Activated T-cell treated with anti-CD3 and anti-CD28 coated beads, Interleukin-2, amount 50 U/mL, for 24 hours (primary cell): ENCODE data around the gene TOLLIP.
"Not testable (repeated sequence)": the region's sequence is repeated elsewhere in the genome, so short reads cannot be mapped to it uniquely, and the experiment has no call there.

Experiments used
- DNase-seq: peaks from one replicate; pipeline ENCODE4 v3.0.0-alpha.2; 2020
- H3K27ac Mint-ChIP-seq: 2 replicates; pipeline ENCODE4 v1.8.0; 2020; ENCODE audit warnings: mild to moderate bottlenecking, mixed read lengths
- H3K27me3 Mint-ChIP-seq: 2 replicates; pipeline ENCODE4 v1.8.0; 2020; ENCODE audit warnings: mixed read lengths
- H3K36me3 Mint-ChIP-seq: 2 replicates; pipeline ENCODE4 v1.8.0; 2020; ENCODE audit warnings: low read depth, mixed read lengths
- H3K4me1 Mint-ChIP-seq: 2 replicates; pipeline ENCODE4 v1.8.0; 2020; ENCODE audit warnings: low read depth, mixed read lengths
- H3K4me3 Mint-ChIP-seq: 2 replicates; pipeline ENCODE4 v1.8.0; 2020; ENCODE audit warnings: mild to moderate bottlenecking, moderate library complexity, mixed read lengths
- H3K9me3 Mint-ChIP-seq: 2 replicates; pipeline ENCODE4 v1.8.0; 2020; ENCODE audit warnings: mixed read lengths

The TOLLIP gene

DNA sequence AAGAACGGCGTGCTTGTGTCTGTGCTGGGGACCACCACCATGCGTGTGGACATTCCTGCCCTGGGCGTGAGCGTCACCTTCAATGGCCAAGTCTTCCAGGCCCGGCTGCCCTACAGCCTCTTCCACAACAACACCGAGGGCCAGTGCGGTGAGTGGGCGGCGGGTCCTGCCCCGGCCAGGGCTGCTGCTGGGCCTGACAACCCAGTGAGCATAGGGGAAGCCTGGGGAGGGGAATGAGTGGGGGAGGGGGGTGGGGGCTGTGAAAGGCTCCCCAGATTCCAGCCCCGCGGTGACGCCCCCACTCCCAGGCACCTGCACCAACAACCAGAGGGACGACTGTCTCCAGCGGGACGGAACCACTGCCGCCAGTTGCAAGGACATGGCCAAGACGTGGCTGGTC, 54.7 kb downstream of the TOLLIP start:
- Mint-ChIP-seq H3K27me3 (no peaks in the 10 kb centered on the region), H3K27ac (no peak overlapping the region), H3K36me3 (no peaks in the 10 kb centered on the region), H3K4me1 (no peaks in the 10 kb centered on the region), H3K4me3 (no peak overlapping the region), H3K9me3 (peaks cover 5% of the 10 kb centered on the region)
- DNase-seq: no peak

DNA sequence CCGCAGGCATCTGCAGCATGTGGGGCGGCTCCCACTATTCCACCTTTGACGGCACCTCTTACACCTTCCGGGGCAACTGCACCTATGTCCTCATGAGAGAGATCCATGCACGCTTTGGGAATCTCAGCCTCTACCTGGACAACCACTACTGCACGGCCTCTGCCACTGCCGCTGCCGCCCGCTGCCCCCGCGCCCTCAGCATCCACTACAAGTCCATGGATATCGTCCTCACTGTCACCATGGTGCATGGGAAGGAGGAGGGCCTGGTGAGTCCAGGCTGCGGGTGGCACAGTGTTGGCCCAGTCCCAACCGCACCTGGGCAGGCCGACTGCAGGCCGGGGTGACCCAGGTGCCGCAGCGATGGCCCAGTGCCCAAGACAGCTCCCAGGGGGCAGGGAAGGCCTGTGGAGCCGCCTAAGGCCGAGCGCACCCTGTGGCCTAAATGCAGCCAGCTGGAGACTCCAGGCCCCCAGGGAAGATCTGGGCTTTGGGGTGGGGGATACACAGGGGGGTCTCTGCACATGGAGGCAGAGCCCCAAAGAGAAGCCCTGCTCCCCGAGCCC, 55.3 kb downstream of the TOLLIP start:
- Mint-ChIP-seq H3K9me3 (peaks cover 5% of the 10 kb centered on the region), H3K36me3 (no peaks in the 10 kb centered on the region), H3K27ac (no peak overlapping the region), H3K4me3 (no peak overlapping the region), H3K4me1 (no peaks in the 10 kb centered on the region), H3K27me3 (no peaks in the 10 kb centered on the region)
- no peak for DNase-seq

DNA sequence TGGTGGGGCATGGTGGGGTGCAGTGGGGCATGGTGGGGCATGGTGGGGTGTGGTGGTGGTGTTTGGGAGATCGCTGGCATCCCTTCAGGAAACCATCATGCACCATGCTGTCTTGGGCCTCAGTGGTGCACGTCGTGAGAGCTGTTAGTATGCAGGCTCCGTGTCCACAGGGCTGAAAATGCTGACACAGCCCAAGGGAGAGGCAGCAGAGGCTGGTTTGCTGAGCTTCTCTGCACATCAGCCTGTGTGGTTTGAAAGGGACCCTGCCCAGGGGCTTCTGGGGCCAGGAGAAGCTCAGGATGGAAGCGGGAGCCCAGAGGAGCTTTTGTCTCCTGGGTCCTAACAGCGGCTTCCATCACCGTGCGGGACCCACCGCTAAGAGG, 56.3 kb downstream of the TOLLIP start:
- no peaks in the 10 kb centered on the region for H3K36me3 Mint-ChIP-seq
- H3K27ac Mint-ChIP-seq: no peak overlapping the region
- H3K9me3 Mint-ChIP-seq: peaks cover 5% of the 10 kb centered on the region
- no peaks in the 10 kb centered on the region for H3K27me3 Mint-ChIP-seq
- H3K4me3 Mint-ChIP-seq: no peak overlapping the region
- H3K4me1 Mint-ChIP-seq: no peaks in the 10 kb centered on the region
- no peak for DNase-seq

DNA sequence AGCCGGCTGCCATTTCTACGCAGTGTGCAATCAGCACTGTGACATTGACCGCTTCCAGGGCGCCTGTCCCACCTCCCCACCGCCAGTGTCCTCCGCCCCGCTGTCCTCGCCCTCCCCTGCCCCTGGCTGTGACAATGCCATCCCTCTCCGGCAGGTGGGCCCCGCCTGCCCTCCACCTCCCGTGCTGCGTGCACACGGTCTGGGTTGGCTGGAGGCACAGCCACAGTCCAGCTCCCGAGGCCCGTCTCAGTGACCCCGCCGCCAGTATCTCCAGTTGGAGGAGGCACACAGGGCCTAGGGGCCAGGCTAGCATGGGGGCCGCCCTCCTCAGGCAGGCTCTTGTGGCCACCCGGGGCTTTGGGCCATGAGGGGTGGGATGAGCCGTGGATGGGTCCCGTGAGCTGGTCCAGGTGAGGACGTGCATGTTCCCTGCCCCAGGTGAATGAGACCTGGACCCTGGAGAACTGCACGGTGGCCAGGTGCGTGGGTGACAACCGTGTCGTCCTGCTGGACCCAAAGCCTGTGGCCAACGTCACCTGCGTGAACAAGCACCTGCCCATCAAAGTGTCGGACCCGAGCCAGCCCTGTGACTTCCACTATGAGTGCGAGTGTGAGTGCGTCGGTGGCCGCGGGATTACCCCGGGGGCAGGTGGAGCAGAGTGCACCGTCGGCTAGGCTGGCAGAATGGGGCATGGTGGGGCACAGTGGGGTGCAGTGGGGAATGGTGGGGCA, 56.9 kb downstream of the TOLLIP start:
- peaks cover 5% of the 10 kb centered on the region for H3K9me3 Mint-ChIP-seq
- H3K27me3 Mint-ChIP-seq: no peaks in the 10 kb centered on the region
- no peaks in the 10 kb centered on the region for H3K4me1 Mint-ChIP-seq
- H3K27ac Mint-ChIP-seq: no peak overlapping the region
- no peak overlapping the region for H3K4me3 Mint-ChIP-seq
- no peak for DNase-seq
- H3K36me3 Mint-ChIP-seq: no peaks in the 10 kb centered on the region

DNA sequence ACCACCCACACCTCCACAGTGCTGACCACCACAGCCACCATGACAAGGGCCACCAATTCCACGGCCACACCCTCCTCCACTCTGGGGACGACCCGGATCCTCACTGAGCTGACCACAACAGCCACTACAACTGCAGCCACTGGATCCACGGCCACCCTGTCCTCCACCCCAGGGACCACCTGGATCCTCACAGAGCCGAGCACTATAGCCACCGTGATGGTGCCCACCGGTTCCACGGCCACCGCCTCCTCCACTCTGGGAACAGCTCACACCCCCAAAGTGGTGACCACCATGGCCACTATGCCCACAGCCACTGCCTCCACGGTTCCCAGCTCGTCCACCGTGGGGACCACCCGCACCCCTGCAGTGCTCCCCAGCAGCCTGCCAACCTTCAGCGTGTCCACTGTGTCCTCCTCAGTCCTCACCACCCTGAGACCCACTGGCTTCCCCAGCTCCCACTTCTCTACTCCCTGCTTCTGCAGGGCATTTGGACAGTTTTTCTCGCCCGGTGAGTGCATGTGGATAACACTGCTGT, 58.1 kb downstream of the TOLLIP start:
- H3K27me3 Mint-ChIP-seq: no peaks in the 10 kb centered on the region
- H3K4me1 Mint-ChIP-seq: no peaks in the 10 kb centered on the region
- H3K9me3 Mint-ChIP-seq: peaks cover 5% of the 10 kb centered on the region
- H3K27ac Mint-ChIP-seq: no peak overlapping the region
- H3K4me3 Mint-ChIP-seq: no peak overlapping the region
- no peak for DNase-seq
- no peaks in the 10 kb centered on the region for H3K36me3 Mint-ChIP-seq

DNA sequence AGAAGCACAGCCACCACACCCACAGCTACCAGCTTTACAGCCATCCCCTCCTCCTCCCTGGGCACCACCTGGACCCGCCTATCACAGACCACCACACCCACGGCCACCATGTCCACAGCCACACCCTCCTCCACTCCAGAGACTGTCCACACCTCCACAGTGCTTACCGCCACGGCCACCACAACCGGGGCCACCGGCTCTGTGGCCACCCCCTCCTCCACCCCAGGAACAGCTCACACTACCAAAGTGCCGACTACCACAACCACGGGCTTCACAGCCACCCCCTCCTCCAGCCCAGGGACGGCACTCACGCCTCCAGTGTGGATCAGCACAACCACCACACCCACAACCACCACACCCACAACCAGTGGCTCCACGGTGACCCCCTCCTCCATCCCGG, 59.0 kb downstream of the TOLLIP start:
- H3K9me3 Mint-ChIP-seq, DNase-seq, H3K4me1 Mint-ChIP-seq, H3K27me3 Mint-ChIP-seq, H3K4me3 Mint-ChIP-seq, H3K27ac Mint-ChIP-seq, H3K36me3 Mint-ChIP-seq: not testable (repeated sequence)

DNA sequence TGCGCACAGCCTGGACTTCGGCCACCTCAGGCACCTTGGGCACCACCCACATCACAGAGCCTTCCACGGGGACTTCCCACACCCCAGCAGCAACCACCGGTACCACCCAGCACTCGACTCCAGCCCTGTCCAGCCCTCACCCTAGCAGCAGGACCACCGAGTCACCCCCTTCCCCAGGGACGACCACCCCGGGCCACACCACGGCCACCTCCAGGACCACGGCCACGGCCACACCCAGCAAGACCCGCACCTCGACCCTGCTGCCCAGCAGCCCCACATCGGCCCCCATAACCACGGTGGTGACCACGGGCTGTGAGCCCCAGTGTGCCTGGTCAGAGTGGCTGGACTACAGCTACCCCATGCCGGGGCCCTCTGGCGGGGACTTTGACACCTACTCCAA, 60.5 kb downstream of the TOLLIP start:
- not testable (repeated sequence) for DNase-seq, H3K9me3 Mint-ChIP-seq, H3K27me3 Mint-ChIP-seq, H3K4me1 Mint-ChIP-seq, H3K36me3 Mint-ChIP-seq, H3K27ac Mint-ChIP-seq, H3K4me3 Mint-ChIP-seq

DNA sequence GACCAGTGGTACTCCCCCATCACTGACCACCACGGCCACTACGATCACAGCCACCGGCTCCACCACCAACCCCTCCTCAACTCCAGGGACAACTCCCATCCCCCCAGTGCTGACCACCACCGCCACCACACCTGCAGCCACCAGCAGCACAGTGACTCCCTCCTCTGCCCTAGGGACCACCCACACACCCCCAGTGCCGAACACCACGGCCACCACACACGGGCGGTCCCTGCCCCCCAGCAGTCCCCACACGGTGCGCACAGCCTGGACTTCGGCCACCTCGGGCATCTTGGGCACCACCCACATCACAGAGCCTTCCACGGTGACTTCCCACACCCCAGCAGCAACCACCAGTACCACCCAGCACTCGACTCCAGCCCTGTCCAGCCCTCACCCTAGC, 62.4 kb downstream of the TOLLIP start:
- DNase-seq, H3K36me3 Mint-ChIP-seq: not testable (repeated sequence)

DNA sequence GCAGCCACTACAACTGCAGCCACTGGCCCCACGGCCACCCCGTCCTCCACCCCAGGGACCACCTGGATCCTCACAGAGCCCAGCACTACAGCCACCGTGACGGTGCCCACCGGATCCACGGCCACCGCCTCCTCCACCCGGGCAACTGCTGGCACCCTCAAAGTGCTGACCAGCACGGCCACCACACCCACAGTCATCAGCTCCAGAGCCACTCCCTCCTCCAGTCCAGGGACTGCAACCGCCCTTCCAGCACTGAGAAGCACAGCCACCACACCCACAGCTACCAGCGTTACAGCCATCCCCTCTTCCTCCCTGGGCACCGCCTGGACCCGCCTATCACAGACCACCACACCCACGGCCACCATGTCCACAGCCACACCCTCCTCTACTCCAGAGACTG, 63.1 kb downstream of the TOLLIP start:
- not testable (repeated sequence) for DNase-seq, H3K4me3 Mint-ChIP-seq, H3K27me3 Mint-ChIP-seq, H3K27ac Mint-ChIP-seq, H3K36me3 Mint-ChIP-seq, H3K4me1 Mint-ChIP-seq, H3K9me3 Mint-ChIP-seq

More for the DNA sequence above, 62.4 kb downstream of the TOLLIP start:
- not testable (repeated sequence) for H3K4me1 Mint-ChIP-seq, H3K4me3 Mint-ChIP-seq, H3K27me3 Mint-ChIP-seq, H3K27ac Mint-ChIP-seq, H3K9me3 Mint-ChIP-seq

DNA sequence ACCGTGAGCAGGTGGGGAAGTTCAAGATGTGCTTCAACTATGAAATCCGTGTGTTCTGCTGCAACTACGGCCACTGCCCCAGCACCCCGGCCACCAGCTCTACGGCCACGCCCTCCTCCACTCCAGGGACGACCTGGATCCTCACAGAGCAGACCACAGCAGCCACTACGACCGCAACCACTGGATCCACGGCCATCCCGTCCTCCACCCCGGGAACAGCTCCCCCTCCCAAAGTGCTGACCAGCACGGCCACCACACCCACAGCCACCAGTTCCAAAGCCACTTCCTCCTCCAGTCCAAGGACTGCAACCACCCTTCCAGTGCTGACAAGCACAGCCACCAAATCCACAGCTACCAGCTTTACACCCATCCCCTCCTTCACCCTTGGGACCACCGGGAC, 63.7 kb downstream of the TOLLIP start:
- DNase-seq, H3K27me3 Mint-ChIP-seq, H3K9me3 Mint-ChIP-seq, H3K4me3 Mint-ChIP-seq, H3K4me1 Mint-ChIP-seq, H3K36me3 Mint-ChIP-seq, H3K27ac Mint-ChIP-seq: not testable (repeated sequence)

DNA sequence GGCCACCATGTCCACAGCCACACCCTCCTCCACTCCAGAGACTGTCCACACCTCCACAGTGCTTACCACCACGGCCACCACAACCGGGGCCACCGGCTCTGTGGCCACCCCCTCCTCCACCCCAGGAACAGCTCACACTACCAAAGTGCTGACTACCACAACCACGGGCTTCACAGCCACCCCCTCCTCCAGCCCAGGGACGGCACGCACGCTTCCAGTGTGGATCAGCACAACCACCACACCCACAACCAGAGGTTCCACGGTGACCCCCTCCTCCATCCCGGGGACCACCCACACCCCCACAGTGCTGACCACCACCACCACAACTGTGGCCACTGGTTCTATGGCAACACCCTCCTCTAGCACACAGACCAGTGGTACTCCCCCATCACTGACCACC, 64.9 kb downstream of the TOLLIP start:
- not testable (repeated sequence) for H3K9me3 Mint-ChIP-seq, H3K27ac Mint-ChIP-seq, H3K27me3 Mint-ChIP-seq, H3K4me1 Mint-ChIP-seq, DNase-seq, H3K4me3 Mint-ChIP-seq, H3K36me3 Mint-ChIP-seq

DNA sequence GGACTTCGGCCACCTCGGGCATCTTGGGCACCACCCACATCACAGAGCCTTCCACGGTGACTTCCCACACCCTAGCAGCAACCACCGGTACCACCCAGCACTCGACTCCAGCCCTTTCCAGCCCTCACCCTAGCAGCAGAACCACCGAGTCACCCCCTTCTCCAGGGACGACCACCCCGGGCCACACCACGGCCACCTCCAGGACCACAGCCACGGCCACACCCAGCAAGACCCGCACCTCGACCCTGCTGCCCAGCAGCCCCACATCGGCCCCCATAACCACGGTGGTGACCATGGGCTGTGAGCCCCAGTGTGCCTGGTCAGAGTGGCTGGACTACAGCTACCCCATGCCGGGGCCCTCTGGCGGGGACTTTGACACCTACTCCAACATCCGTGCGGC, 65.9 kb downstream of the TOLLIP start:
- not testable (repeated sequence) for H3K36me3 Mint-ChIP-seq, H3K9me3 Mint-ChIP-seq, H3K4me1 Mint-ChIP-seq, H3K27ac Mint-ChIP-seq, DNase-seq, H3K27me3 Mint-ChIP-seq, H3K4me3 Mint-ChIP-seq

DNA sequence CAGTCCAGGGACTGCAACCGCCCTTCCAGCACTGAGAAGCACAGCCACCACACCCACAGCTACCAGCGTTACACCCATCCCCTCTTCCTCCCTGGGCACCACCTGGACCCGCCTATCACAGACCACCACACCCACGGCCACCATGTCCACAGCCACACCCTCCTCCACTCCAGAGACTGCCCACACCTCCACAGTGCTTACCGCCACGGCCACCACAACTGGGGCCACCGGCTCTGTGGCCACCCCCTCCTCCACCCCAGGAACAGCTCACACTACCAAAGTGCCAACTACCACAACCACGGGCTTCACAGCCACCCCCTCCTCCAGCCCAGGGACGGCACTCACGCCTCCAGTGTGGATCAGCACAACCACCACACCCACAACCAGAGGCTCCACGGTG, 66.7 kb downstream of the TOLLIP start:
- H3K4me3 Mint-ChIP-seq, H3K27me3 Mint-ChIP-seq, H3K9me3 Mint-ChIP-seq, H3K36me3 Mint-ChIP-seq, H3K4me1 Mint-ChIP-seq, DNase-seq, H3K27ac Mint-ChIP-seq: not testable (repeated sequence)

DNA sequence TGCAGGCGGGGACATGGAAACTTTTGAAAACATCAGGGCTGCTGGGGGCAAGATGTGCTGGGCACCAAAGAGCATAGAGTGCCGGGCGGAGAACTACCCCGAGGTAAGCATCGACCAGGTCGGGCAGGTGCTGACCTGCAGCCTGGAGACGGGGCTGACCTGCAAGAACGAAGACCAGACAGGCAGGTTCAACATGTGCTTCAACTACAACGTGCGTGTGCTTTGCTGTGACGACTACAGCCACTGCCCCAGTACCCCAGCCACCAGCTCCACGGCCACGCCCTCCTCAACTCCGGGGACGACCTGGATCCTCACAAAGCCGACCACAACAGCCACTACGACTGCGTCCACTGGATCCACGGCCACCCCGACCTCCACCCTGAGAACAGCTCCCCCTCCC, 67.1 kb downstream of the TOLLIP start:
- Mint-ChIP-seq H3K4me3 (no peak overlapping the region), H3K27ac (no peak overlapping the region), H3K4me1 (no peaks in the 10 kb centered on the region), H3K36me3 (no peaks in the 10 kb centered on the region), H3K9me3 (no peaks in the 10 kb centered on the region), H3K27me3 (no peaks in the 10 kb centered on the region)
- DNase-seq: no peak

DNA sequence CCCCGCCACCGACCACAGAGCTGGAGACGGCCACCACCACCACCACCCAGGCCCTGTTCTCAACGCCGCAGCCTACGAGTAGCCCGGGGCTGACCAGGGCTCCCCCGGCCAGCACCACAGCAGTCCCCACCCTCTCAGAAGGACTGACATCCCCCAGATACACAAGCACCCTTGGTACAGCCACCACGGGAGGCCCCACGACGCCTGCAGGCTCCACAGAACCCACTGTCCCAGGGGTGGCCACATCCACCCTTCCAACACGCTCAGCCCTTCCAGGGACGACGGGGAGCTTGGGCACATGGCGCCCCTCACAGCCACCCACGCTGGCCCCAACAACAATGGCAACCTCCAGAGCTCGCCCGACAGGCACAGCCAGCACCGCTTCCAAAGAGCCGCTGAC, 67.7 kb downstream of the TOLLIP start:
- H3K27me3 Mint-ChIP-seq: no peaks in the 10 kb centered on the region
- no peaks in the 10 kb centered on the region for H3K36me3 Mint-ChIP-seq
- no peak overlapping the region for H3K4me3 Mint-ChIP-seq
- H3K27ac Mint-ChIP-seq: no peak overlapping the region
- H3K4me1 Mint-ChIP-seq: no peaks in the 10 kb centered on the region
- H3K9me3 Mint-ChIP-seq: no peaks in the 10 kb centered on the region
- no peak for DNase-seq

DNA sequence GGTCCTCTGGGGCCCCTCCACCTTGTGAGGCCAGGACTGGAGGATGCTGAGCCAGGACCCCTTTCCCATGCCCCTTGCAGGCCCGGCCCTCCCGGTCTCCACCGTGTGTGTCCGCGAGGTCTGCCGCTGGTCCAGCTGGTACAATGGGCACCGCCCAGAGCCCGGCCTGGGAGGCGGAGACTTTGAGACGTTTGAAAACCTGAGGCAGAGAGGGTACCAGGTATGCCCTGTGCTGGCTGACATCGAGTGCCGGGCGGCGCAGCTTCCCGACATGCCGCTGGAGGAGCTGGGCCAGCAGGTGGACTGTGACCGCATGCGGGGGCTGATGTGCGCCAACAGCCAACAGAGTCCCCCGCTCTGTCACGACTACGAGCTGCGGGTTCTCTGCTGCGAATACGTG, 68.7 kb downstream of the TOLLIP start:
- no peak overlapping the region for H3K27ac Mint-ChIP-seq
- no peak overlapping the region for H3K4me3 Mint-ChIP-seq
- no peaks in the 10 kb centered on the region for H3K27me3 Mint-ChIP-seq
- H3K36me3 Mint-ChIP-seq: no peaks in the 10 kb centered on the region
- no peak for DNase-seq
- H3K4me1 Mint-ChIP-seq: no peaks in the 10 kb centered on the region
- no peaks in the 10 kb centered on the region for H3K9me3 Mint-ChIP-seq
